Parathyroid adenoma (tissue), 2 donors: Measurements from ENCODE around the gene DNAH11.

Experiments
- H2AFZ ChIP-seq: fragments of 300-600 bp; sonication (generic); one replicate; pipeline ENCODE4 v1.7.0; 2017; ENCODE audit warnings: antibody characterized with exemption, mild to moderate bottlenecking
- H3K27ac ChIP-seq: fragments of 300-600 bp; sonication (generic); one replicate; pipeline ENCODE4 v1.7.0; 2017
- H3K27me3 ChIP-seq: fragments of 300-600 bp; sonication (generic); one replicate; pipeline ENCODE4 v1.7.0; 2017; ENCODE audit warnings: low read length; ENCODE audit not compliant: control insufficient read depth, insufficient read depth
- H3K36me3 ChIP-seq: fragments of 300-600 bp; sonication (generic); one replicate; pipeline ENCODE4 v1.7.0; 2017; ENCODE audit warnings: low read length; ENCODE audit not compliant: control insufficient read depth, insufficient read depth
- H3K4me1 ChIP-seq: fragments of 300-600 bp; sonication (generic); one replicate; pipeline ENCODE4 v1.7.0; 2017; ENCODE audit warnings: control low read depth
- H3K4me2 ChIP-seq: fragments of 300-600 bp; sonication (generic); one replicate; pipeline ENCODE4 v1.7.0; 2017; ENCODE audit warnings: low read length
- H3K4me3 ChIP-seq: fragments of 300-600 bp; sonication (generic); one replicate; pipeline ENCODE4 v1.7.0; 2017; ENCODE audit warnings: low read depth, low read length
- H3K79me2 ChIP-seq: fragments of 300-600 bp; sonication (generic); one replicate; pipeline ENCODE4 v1.7.0; 2017; ENCODE audit warnings: control low read depth
- H3K9ac ChIP-seq: fragments of 300-600 bp; sonication (generic); one replicate; pipeline ENCODE4 v1.7.0; 2017; ENCODE audit warnings: mild to moderate bottlenecking
- H3K9me3 ChIP-seq: fragments of 300-600 bp; sonication (generic); one replicate; pipeline ENCODE4 v1.7.0; 2017; ENCODE audit warnings: low read length; ENCODE audit not compliant: control insufficient read depth
- CTCF ChIP-seq: fragments of 300-600 bp; sonication (generic); IDR thresholded peaks from one replicate; pipeline ENCODE4 v1.7.0; 2017; ENCODE audit warnings: antibody characterized with exemption, mild to moderate bottlenecking
- donor health status: primary hyperparathyroidism.

DNAH11 gene

GRCh38 chr7:21543528-21544302 is 876 bp downstream of the DNAH11 start:
- Histone ChIP-seq H2AFZ (no peak overlapping the region), H3K9ac (peak overlapping the region; percentile 96), H3K36me3 (peaks cover 8% of the 10 kb centered on the region), H3K79me2 (peaks cover 59% of the 10 kb centered on the region), H3K4me3 (peak overlapping the region; percentile 99), H3K4me1 (peaks cover 35% of the 10 kb centered on the region), H3K4me2 (peak overlapping the region; percentile 98), H3K27me3 (no peaks in the 10 kb centered on the region), H3K27ac (peak overlapping the region; percentile 86), H3K9me3 (no peaks in the 10 kb centered on the region)
- TF ChIP-seq CTCF = peak; percentile 4

- H3K36me3 ChIP-seq = peaks cover 10% of the 10 kb centered on the region
- peak overlapping the region; percentile 86 for H3K27ac ChIP-seq
- no peak overlapping the region for H2AFZ ChIP-seq
- H3K9ac ChIP-seq = peak overlapping the region; percentile 96
- peaks cover 35% of the 10 kb centered on the region for H3K4me1 ChIP-seq
- no peak for TF ChIP-seq CTCF
- H3K4me3 ChIP-seq = peak overlapping the region; percentile 99
- no peaks in the 10 kb centered on the region for H3K27me3 ChIP-seq
- peak overlapping the region; percentile 98 for H3K4me2 ChIP-seq
- H3K79me2 ChIP-seq = peaks cover 59% of the 10 kb centered on the region
- no peaks in the 10 kb centered on the region for H3K9me3 ChIP-seq
Measured at GRCh38 chr7:21544303-21544656, 1.4 kb downstream of the DNAH11 start.

- TF ChIP-seq CTCF = no peak
- Histone ChIP-seq H2AFZ (no peak overlapping the region), H3K4me3 (peak overlapping the region; percentile 99)
Measured at GRCh38 chr7:21544715-21545114, 1.9 kb downstream of the DNAH11 start.

GRCh38 chr7:21547501-21547900 is 4.7 kb downstream of the DNAH11 start:
- peaks cover 42% of the 10 kb centered on the region for H3K4me1 ChIP-seq
- H3K79me2 ChIP-seq = peaks cover 60% of the 10 kb centered on the region
- H3K27ac ChIP-seq = peak overlapping the region; percentile 86
- no peak for TF ChIP-seq CTCF
- peak overlapping the region; percentile 98 for H3K4me2 ChIP-seq
- peak overlapping the region; percentile 99 for H3K4me3 ChIP-seq
- H3K9ac ChIP-seq = no peak overlapping the region
- H2AFZ ChIP-seq = no peak overlapping the region
- H3K36me3 ChIP-seq = peaks cover 11% of the 10 kb centered on the region
- H3K27me3 ChIP-seq = no peaks in the 10 kb centered on the region
- no peaks in the 10 kb centered on the region for H3K9me3 ChIP-seq

More at GRCh38 chr7:21544715-21545114, 1.9 kb downstream of the DNAH11 start:
- Histone ChIP-seq H3K9me3 (no peaks in the 10 kb centered on the region), H3K9ac (peak overlapping the region; percentile 96), H3K27ac (peak overlapping the region; percentile 86), H3K27me3 (no peaks in the 10 kb centered on the region), H3K36me3 (peaks cover 11% of the 10 kb centered on the region), H3K79me2 (peaks cover 57% of the 10 kb centered on the region), H3K4me1 (peaks cover 32% of the 10 kb centered on the region), H3K4me2 (peak overlapping the region; percentile 98)

GRCh38 chr7:21548491-21548890 is 5.7 kb downstream of the DNAH11 start:
- no peak overlapping the region for H3K9ac ChIP-seq
- H3K4me1 ChIP-seq = peaks cover 42% of the 10 kb centered on the region
- no peaks in the 10 kb centered on the region for H3K27me3 ChIP-seq
- H3K4me3 ChIP-seq = peak overlapping the region; percentile 99
- H3K36me3 ChIP-seq = peaks cover 11% of the 10 kb centered on the region
- H3K4me2 ChIP-seq = peak overlapping the region; percentile 98
- H3K9me3 ChIP-seq = no peaks in the 10 kb centered on the region
- peak overlapping the region; percentile 86 for H3K27ac ChIP-seq
- no peak overlapping the region for H2AFZ ChIP-seq
- no peak for TF ChIP-seq CTCF
- peaks cover 50% of the 10 kb centered on the region for H3K79me2 ChIP-seq
